Measurements from ENCODE around the gene B3GNT2. TPM values are rescaled to one million over a fixed set of nuclear protein-coding genes. Genes with fewer than 3 reads are reported as not detected.

The B3GNT2 gene
- total and polyA plus RNA-seq, 2 of the 4 experiments (the other 2 are of a cell fraction): 5.0 to 11.1 TPM

DNA sequence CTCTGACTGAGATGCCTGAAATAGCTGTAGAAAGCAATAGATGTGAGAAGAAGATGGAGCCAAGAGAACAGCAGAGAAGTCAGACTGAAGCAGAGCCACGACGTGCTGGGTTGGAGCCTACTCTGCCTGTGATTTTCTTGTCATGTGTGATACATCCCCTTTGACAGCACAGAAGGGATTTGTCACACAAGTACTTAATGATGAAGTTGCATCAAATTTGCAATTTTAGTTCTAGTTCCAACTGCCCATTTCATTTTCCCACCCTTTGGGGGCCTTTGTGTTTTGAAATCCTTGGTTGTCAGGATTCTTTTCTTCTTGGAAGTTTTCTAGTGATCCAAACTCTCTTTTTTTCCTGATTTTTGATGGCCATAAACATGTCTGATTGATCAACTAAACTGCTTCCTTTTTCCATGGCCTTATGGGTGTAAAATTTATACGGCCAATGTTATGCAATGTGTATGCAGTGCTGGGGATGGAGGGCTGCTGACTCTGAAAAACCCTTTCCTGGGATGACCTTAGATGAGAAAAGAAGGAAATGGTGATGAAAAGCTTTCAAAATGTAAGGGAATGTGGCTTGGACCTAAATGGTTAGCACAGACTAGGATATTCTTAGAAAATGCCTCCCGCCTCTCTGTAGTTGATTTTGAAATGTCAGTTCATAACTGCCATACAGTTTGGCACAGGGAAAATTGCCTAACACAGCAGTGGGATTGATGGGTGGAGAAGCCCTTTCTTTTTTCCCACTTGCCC lies 9.6 kb upstream of the B3GNT2 start:
- no CpG with 5 or more reads among the region's 4 CpGs for WGBS, 2 experiments (ENCODE audit: extremely low coverage in 2 of 2, insufficient read length in 1 of 2)
- Histone ChIP-seq H4K8ac (ENCODE audit: low read depth in 2 of 2, low read length in 2 of 2) (no peak overlapping the region), H3K4me1 (ENCODE audit: control insufficient read depth, insufficient read depth, low read length) (no peaks in the 10 kb centered on the region), H3K27ac (ENCODE audit: insufficient read depth, low read length) (no peak overlapping the region), H3K4me2 (ENCODE audit: low read depth, low read length) (no peak overlapping the region), H3K36me3 (ENCODE audit: control insufficient read depth, insufficient read depth, low read length) (no peaks in the 10 kb centered on the region), H3K23ac (ENCODE audit: low read depth, low read length) (no peak overlapping the region), H4K91ac (ENCODE audit: insufficient read depth, low read depth, low read length) (no peak overlapping the region), H2BK5ac (ENCODE audit: low read depth, low read length, poor library complexity, severe bottlenecking) (no peak overlapping the region), H2AFZ (replicated peaks; ENCODE audit: low read length, poor library complexity) (no peak overlapping the region), H3K79me1 (ENCODE audit: low read depth in 1 of 2, low read length in 2 of 2) (no peaks in the 10 kb centered on the region), H3K14ac (replicated peaks; ENCODE audit: low read depth, low read length) (no peak overlapping the region), H3K27me3 (ENCODE audit: control insufficient read depth, insufficient read depth, low read length) (peaks cover 17% of the 10 kb centered on the region), H3K56ac (ENCODE audit: extremely low read depth, insufficient read depth, low read length) (no peak overlapping the region), H2BK120ac (ENCODE audit: low read depth, low read length) (no peak overlapping the region), H3K4me3 (ENCODE audit: insufficient read depth, low read depth, low read length) (no peak overlapping the region), H4K20me1 (ENCODE audit: insufficient read depth, low read length) (no peaks in the 10 kb centered on the region), H2AK9ac (replicated peaks; ENCODE audit: low read depth, low read length, poor library complexity) (no peak overlapping the region), H3K4ac (ENCODE audit: low read depth, low read length) (no peak overlapping the region), H2BK20ac (ENCODE audit: low read depth, low read length) (no peak overlapping the region), H3K9me1 (ENCODE audit: insufficient read depth, low read length) (no peaks in the 10 kb centered on the region), H3K18ac (ENCODE audit: low read depth, low read length) (no peak overlapping the region), H4K5ac (ENCODE audit: low read depth, low read length) (no peak overlapping the region), H2AK5ac (ENCODE audit: low read depth, low read length) (no peak overlapping the region), H3K9ac (ENCODE audit: low read depth, low read length) (no peak overlapping the region), H2BK15ac (ENCODE audit: low read depth, low read length) (no peak overlapping the region), H3K9me3 (ENCODE audit: control insufficient read depth, insufficient read depth, low read length) (peaks cover 2% of the 10 kb centered on the region; the same call in 1 of the 2 replicates)
- in situ Hi-C loops (cut with MboI; ENCODE audit: low sequenced_read_pairs): no loop called here
- dilution Hi-C loops (cut with HindIII; ENCODE audit: low sequenced_read_pairs, unreplicated experiment): no loop called here
- intact Hi-C loops (cut with micrococcal nuclease): no loop called here
- CTCF ChIA-PET: no interaction called here
- ATAC-seq (ENCODE audit: low read depth) (no peak), DNase-seq (no peak)
- no peak for TF ChIP-seq MAFK (IDR thresholded peaks at IDR 0.05; ENCODE audit: low read depth, low read length)
- TF ChIP-seq MAZ (IDR thresholded peaks at IDR 0.05; ENCODE audit: borderline replicate concordance, low read depth, low read length): no peak
- POLR2A ChIA-PET (ENCODE audit: unreplicated experiment): no interaction called here
- no TSS peak for BruUV-seq (replicated peaks)
